ENCODE results near the gene IFNK.

The IFNK gene

GRCh38 chr9:27524236-27524635 lies at the start of gene IFNK:
TSS of gene IFNK (plus strand) at chr9:27524290. CDS start at chr9:27524337, 47 bp downstream.
- H3K79me2 ChIP-seq (ENCODE audit: low read length), result no peaks in the 10 kb centered on the region

GRCh38 chr9:27474305-27474704 lies 49.8 kb upstream of the IFNK start:
- TF ChIP-seq EZH2phosphoT487 (IDR thresholded peaks at IDR 0.05; ENCODE audit: low read depth), result no peak
- TF ChIP-seq, protein P1, sequence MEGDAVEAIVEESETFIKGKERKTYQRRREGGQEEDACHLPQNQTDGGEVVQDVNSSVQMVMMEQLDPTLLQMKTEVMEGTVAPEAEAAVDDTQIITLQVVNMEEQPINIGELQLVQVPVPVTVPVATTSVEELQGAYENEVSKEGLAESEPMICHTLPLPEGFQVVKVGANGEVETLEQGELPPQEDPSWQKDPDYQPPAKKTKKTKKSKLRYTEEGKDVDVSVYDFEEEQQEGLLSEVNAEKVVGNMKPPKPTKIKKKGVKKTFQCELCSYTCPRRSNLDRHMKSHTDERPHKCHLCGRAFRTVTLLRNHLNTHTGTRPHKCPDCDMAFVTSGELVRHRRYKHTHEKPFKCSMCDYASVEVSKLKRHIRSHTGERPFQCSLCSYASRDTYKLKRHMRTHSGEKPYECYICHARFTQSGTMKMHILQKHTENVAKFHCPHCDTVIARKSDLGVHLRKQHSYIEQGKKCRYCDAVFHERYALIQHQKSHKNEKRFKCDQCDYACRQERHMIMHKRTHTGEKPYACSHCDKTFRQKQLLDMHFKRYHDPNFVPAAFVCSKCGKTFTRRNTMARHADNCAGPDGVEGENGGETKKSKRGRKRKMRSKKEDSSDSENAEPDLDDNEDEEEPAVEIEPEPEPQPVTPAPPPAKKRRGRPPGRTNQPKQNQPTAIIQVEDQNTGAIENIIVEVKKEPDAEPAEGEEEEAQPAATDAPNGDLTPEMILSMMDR (IDR thresholded peaks at IDR 0.05; ENCODE audit: low read depth, low read length), result no peak
- H3K9ac ChIP-seq (ENCODE audit: low read length), result no peak overlapping the region
- no peak overlapping the region for H2AFZ ChIP-seq (ENCODE audit: low read depth, low read length)

More at GRCh38 chr9:27524236-27524635, at the start of gene IFNK:
- no peak for TF ChIP-seq EZH2phosphoT487 (IDR thresholded peaks at IDR 0.05; ENCODE audit: low read depth)
- TF ChIP-seq, protein P1 (IDR thresholded peaks at IDR 0.05; ENCODE audit: low read depth, low read length), result no peak
- Histone ChIP-seq H3K9ac (ENCODE audit: low read length) (no peak within 1 kb of the TSS), H4K20me1 (ENCODE audit: insufficient read depth, low read length) (0 out of 2 replicates have a peak, but pooled peaks cover 6% of the 10 kb centered on the region), H3K27me3 (ENCODE audit: low read depth, low read length) (peaks cover 40% of the 10 kb centered on the region), H3K4me3 (ENCODE audit: low read length) (no peak within 1 kb of the TSS), H3K4me2 (ENCODE audit: low read length) (no peak within 1 kb of the TSS), H3K9me3 (ENCODE audit: insufficient read depth, low read length) (no peaks in the 10 kb centered on the region), H2AFZ (ENCODE audit: low read depth, low read length) (no peak within 1 kb of the TSS), H3K4me1 (ENCODE audit: low read length) (no peaks in the 10 kb centered on the region), H3K27ac (ENCODE audit: low read length) (no peak within 1 kb of the TSS), H3K36me3 (replicated peaks; ENCODE audit: low read depth, low read length) (no peaks in the 10 kb centered on the region)

DNA sequence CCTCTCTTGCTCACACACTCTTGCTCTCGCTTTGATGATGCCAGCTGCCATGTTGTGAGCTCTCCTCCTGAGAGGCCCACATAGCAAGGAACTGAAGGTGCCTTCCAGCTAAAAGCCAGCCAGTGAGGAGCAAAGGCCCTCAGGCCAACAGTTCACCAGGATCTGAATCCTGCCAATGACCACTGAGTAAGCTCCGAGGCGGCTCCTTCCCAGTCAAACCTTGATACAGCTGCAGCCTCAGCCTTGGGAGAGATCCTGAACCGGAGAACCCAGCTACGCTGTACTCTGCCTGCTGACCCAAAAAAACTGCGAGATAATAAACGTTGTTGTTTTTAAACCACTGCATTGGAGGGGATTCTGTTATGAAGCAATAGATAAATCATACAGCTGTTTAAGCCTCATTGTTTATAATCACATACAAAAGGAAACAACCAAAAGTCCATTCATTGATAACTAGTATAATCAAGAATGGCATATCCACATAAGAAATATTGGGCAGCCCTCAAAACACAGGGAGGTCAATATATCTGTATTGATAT lies 49.0 kb upstream of the IFNK start:
- Histone ChIP-seq H3K4me3 (ENCODE audit: low read length) (no peak overlapping the region), H3K36me3 (replicated peaks; ENCODE audit: low read depth, low read length) (no peaks in the 10 kb centered on the region), H3K27ac (ENCODE audit: low read length) (no peak overlapping the region), H4K20me1 (ENCODE audit: insufficient read depth, low read length) (no peaks in the 10 kb centered on the region), H3K9ac (ENCODE audit: low read length) (no peak overlapping the region), H3K4me2 (ENCODE audit: low read length) (no peak overlapping the region), H3K27me3 (ENCODE audit: low read depth, low read length) (peaks cover 4% of the 10 kb centered on the region; the same call in 1 of the 2 replicates), H3K4me1 (ENCODE audit: low read length) (no peaks in the 10 kb centered on the region), H2AFZ (ENCODE audit: low read depth, low read length) (no peak overlapping the region), H3K9me3 (ENCODE audit: insufficient read depth, low read length) (no peaks in the 10 kb centered on the region), H3K79me2 (ENCODE audit: low read length) (no peaks in the 10 kb centered on the region)
- TF ChIP-seq EZH2phosphoT487 (IDR thresholded peaks at IDR 0.05; ENCODE audit: low read depth), result no peak
- TF ChIP-seq, protein P1 (IDR thresholded peaks at IDR 0.05; ENCODE audit: low read depth, low read length), result no peak

More at GRCh38 chr9:27474305-27474704, 49.8 kb upstream of the IFNK start:
- Histone ChIP-seq H3K4me2 (ENCODE audit: low read length) (no peak overlapping the region), H3K36me3 (replicated peaks; ENCODE audit: low read depth, low read length) (no peaks in the 10 kb centered on the region), H4K20me1 (ENCODE audit: insufficient read depth, low read length) (no peaks in the 10 kb centered on the region), H3K27ac (ENCODE audit: low read length) (no peak overlapping the region), H3K79me2 (ENCODE audit: low read length) (no peaks in the 10 kb centered on the region), H3K27me3 (ENCODE audit: low read depth, low read length) (peaks cover 4% of the 10 kb centered on the region; the same call in 1 of the 2 replicates), H3K4me1 (ENCODE audit: low read length) (no peaks in the 10 kb centered on the region), H3K9me3 (ENCODE audit: insufficient read depth, low read length) (no peaks in the 10 kb centered on the region), H3K4me3 (ENCODE audit: low read length) (no peak overlapping the region)

- Histone ChIP-seq H3K9me3 (ENCODE audit: insufficient read depth, low read length) (no peaks in the 10 kb centered on the region), H3K9ac (ENCODE audit: low read length) (no peak overlapping the region), H3K4me3 (ENCODE audit: low read length) (no peak overlapping the region), H4K20me1 (ENCODE audit: insufficient read depth, low read length) (no peaks in the 10 kb centered on the region), H2AFZ (ENCODE audit: low read depth, low read length) (no peak overlapping the region), H3K4me2 (ENCODE audit: low read length) (no peak overlapping the region), H3K79me2 (ENCODE audit: low read length) (no peaks in the 10 kb centered on the region), H3K4me1 (ENCODE audit: low read length) (no peaks in the 10 kb centered on the region), H3K27me3 (ENCODE audit: low read depth, low read length) (peaks cover 4% of the 10 kb centered on the region; the same call in 1 of the 2 replicates), H3K36me3 (replicated peaks; ENCODE audit: low read depth, low read length) (no peaks in the 10 kb centered on the region), H3K27ac (ENCODE audit: low read length) (no peak overlapping the region)
- TF ChIP-seq, protein P1 (IDR thresholded peaks at IDR 0.05; ENCODE audit: low read depth, low read length), result no peak
- TF ChIP-seq EZH2phosphoT487 (IDR thresholded peaks at IDR 0.05; ENCODE audit: low read depth), result no peak
Observed at GRCh38 chr9:27476870-27477515, 47.1 kb upstream of the IFNK start.

Data from OCI-LY3 (cell line).